NCI-H1930 (cell line): ENCODE results near the gene PRR4.

Source experiments
- DNase-seq, 2 experiments: peaks; one replicate each; lab custom pipeline; 2025; lab: John Stamatoyannopoulos, UW

The PRR4 gene

GRCh38 chr12:10801741-10802140 lies 47.5 kb downstream of the PRR4 start:
- no peak for DNase-seq
